ENCODE data around the gene CYTH4.

The CYTH4 gene

DNA sequence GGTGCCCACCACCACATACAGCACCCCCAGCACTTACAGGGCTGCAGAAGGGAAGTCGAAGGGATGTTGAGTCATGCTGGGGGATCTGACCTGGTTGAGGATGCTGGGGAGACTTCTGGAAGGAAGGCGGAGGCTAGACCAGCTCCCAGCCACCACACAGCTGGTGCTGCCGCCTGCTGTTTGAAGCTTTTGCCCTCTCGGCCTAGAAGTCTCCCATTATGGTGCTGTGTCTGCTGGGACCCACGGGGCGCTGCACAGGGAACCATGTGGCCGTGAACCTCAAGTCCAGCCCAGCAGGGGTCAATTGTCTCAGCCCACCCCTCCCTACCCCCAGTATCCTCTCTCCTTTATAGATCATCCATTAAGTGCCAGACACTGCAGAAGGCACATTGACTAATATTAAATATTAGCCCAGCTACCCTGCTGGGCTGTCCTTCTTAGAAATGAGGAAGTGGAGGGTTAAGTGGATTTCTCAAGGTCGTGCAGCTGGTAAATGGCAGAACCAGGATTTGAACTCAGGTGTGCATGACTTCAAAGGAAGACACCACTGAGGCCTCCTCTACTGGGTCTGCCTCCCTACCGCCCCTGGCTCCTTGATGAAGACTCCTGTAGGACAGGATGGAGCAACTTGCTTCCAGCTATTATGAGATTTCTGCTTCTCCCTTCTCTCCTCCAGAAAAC, 49.7 kb downstream of the CYTH4 start:
- DNase-seq: no peak

DNA sequence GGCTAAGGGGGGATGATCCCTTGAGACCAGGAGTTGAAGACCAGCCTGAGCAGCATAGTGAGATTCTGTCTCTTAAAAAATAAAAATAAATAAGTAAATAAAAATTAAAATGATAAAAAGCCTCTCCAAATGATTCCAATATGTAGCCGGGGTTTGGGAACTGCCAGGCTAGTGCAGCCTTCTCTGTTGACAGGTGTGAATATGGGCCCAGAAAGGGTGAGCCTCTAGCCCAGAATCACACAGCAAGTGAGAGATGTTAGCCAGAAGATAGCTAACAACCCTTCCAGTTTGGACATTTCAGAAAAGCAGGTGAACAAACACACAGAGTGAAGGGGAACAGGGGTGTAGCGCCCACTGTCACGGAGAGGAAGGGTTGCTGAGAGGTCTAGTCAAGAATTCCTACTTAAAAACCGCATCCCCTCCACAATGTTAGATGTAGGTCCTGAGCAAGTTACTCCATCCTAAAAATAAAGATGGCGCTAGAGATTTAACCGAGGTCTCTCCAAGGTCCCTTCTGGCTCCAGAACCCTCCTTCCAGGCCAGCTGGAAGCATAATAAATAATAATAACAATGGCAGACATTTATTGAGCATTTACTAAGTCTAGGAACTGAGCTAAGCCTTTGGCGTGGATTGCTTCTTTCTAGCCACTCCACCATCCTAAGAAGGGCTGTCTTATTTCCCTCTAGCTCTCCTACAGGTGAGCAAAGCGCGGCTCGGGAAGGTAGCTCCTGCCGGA, 51.6 kb downstream of the CYTH4 start:
- DNase-seq: no peak

DNA sequence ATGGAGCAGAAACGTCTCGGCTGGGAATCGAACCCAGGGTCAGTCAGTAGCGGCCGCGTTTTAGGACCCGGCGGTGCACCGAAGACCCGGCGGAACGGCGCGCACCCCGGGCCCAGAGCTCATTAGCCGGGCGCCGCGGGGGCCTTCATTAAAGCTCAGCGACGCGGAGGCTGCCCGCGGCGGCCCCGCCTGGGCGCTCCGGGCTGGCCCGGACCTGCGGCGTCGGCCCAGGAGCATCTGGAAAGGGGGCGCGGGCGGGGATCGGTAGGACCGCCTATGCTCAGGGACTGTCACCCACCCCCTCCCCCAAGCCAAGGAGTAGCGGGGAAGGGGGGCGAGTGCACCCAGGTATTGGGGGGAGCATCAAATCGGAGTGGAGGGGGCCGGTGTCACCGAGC, 52.2 kb downstream of the CYTH4 start:
- no peak for DNase-seq

DNA sequence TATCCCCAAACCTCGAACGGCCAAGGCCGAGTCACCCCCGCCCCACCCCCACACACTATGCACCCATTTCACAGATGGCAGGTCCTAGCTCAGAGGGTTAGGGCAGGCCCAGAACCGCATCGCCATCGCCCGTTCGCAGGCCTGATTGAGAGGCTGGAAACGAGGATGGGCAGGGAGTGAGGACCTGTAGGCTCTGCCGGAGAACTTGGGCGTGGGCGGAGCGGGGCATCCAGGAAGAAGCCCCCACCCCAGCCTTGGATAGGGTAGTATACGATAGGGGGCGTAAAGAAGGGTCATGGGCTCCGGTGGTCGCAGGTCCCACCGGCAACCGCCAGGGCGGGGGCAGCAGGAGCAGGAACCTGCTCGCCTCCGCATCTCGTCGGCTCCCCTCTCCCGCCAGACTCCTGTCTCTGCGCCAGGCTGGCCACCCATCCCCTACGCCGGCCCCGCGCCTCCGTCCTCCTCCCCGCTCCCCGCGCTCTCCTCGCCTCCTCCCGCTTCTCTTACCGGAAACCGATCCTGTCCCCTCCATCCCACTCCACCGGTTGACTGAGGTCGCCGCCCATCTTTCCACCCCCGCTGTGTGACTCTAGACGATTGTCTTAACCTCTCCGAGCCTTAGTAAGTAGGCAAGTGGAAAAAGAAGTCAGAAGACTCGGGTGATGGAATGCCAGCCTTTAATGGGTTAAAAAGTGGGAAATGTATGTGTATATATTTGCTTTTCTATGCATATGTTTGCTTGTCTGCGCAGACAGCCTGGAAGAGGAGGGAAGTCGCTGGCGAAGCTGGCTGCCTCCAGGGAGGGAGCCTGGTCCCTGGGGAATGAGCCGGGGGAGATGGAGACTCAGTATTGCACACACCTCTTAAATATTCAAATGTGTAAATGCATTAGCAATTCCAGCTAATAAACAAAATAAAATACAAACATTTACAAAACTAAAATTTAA, 52.8 kb downstream of the CYTH4 start:
- DNase-seq: no peak

DNA sequence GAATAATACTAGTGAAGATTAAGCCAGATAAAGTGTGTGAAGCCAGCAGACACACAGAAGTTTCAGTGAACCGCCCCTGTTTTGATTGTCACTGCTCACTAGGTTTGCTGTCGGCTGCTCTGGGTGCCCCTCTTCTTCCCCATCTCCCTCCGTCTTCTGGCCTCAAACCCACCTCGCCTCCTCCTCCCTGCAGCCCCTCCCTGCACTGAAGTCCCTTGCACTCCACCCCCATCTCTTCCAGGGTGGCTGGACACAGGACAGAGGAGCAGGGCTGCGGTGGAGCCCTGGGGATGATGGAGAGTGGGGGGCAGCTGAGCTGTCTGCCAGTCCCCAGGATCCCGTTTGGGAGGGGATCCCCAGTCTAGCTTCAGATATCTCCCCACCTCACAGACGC, 53.5 kb downstream of the CYTH4 start:
- DNase-seq: no peak

DNA sequence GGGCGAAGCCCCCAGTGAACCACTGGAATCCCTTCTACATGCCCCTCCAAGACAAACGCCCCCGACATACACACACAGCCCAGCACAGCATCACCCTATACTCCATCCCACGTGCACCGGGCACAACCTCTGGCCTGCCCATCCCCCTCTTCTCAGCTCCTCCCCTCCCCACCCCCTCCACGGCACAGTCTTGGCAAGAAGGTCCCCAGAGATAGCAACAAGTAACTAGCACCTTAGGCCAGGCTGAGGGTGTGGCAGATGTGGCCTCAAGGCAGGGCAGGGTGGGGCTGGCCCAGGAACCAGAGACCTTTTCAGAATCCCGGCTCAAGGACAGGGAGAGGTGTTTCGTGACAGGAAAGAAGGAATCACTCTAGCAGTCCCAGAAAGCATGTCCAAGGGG, 54.3 kb downstream of the CYTH4 start:
- no peak for DNase-seq

DNA sequence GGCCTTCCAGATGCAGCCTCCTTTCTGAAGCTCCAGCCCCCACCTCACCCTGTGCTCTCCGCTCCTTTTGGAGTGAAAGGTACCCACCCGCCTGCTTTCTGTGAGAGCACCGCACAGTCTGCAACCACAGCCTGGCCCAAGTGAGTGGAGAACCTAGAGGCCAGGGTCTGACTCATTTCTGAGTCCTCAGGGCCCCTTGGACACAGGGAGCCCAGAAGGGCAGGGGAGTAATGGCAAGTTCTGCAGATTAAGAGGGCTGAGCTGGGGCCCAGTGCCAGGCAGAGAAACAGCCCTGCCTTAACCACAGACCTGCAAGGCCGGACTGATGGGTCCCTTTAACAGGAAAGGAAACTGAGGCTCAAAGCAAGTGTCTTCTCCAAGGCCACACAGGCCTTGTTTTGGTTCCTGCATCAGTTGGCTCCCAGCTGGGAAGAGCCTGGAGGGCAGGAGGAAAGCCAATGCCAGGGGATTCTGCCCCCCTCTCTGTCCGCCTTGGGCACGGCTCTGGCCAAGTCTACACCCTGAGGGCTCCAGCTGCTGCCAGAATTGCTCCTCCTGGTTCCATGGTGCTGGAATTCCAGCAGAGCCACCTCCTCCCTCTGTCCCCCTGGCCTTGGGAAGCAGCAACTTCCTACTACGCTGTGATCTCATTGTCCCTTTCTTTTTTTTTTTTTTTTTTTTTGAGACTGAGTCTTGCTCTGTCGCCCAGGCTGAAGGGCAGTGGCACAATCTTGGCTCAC, 55.1 kb downstream of the CYTH4 start:
- DNase-seq: no peak

DNA sequence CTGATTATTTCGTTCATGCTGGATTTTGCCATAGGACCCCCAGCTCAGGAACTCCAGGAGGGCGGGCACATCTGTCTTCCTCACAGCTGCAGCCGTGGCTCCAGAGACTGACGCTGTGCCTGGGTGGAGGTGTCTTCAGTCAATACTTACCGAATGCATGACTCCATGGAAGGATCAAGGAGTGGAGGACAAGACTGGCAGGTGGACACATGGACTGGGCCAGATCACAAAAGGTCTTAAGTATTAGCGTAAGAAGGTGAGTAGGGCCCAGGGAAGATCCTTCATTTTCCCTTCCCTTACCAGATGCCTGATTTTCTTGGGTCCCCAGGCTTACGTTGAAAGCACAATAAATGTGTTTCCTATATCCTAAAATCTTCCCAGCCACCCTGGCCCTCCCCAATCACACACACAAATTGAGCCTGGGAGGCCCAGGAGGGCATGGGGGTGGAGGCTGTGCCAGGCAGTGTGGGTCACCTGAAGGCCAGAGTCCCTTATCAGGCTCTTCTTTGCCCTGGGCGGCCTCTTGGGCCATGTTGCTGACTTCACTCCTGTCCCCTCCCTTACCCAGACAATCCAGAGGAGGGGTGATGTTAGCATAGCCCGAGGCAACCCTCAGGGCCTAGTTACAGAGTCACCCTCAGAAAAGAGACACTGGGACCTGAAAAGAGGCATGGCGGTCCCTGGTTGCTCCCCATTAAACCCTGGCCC, 56.4 kb downstream of the CYTH4 start:
- DNase-seq: no peak

DNA sequence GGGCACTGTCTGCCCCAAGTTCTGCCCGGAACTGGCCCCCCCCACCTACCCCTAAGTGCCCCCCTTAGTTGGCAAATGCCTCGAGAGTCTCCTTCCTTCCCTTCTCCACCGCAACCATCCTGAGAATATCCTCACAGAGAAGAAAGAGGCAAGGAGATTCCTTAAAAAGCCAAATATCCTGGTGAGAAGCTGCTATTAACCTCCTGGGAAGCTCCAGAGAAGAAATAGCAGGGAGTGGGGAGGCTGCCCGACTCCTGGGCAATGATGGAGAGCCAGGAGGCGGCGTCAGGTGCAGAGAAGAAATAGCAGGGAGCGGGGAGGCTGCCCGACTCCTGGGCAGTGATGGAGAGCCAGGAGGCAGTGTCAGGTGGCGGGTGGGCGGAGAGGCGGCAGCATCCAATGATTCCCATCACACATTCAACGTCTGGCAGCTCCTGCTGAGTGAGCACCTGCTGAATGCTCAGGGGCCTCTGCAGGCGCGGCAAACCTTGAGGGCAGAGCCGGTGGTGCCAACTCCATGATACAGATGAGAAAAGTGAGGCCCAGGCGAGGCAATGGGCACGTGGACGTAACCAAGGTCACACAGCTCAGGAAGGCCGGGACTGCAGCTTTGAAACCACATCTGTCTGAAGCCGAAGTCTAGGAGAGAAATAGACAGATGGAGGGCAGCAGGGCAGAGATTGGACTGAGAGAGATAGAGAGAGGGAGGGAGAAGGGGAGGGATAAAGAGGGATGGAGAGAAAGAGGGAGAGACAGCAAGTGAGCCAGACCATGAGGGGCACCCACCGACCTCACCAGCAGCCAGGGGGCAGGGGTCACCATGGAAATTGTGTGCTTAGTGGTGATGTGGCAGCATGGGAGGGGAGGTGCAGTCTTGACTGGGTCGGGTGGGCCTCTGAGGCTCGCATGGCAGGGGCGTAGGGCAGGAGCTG, 58.3 kb downstream of the CYTH4 start:
- DNase-seq: no peak

DNA sequence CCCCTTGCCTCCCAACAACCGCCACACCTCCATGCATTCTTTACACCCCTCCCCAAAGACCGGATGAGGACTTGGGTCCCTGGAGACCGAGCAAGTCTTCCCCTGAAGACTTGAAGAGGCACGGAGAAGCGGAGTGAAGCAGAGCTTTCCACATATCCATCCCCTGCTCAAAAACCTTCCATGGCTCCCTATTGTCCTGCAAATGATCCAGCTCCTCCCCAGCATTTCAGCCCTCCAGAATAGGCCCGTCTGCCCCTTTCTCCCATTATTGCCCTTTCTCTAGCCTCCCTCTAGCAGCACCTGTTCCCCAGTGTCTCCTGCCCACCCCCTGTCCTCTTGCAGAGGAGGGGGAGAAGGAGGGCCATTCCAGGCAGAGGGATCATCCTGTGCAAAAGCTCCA, 59.8 kb downstream of the CYTH4 start:
- no peak for DNase-seq

DNA sequence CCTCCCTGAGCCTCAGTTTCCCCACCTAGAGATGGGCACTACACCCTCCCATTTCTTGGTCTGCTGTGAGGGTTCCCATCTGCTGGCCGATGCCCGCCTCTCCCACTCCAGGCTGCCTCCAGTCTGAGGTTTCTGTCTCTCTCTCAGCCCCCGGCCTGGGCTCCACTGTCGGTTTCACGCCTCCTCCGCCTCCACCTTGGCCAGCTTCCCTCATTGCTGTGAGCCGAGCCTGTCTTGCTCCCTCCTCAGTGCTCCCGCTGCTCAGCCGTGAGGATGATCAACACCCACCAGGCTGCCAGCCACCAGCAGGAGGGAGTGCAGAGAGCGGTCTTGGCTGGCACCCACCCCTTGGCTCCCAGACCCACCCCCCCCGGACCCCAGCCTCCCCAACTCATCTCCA, 61.0 kb downstream of the CYTH4 start:
- no peak for DNase-seq

DNA sequence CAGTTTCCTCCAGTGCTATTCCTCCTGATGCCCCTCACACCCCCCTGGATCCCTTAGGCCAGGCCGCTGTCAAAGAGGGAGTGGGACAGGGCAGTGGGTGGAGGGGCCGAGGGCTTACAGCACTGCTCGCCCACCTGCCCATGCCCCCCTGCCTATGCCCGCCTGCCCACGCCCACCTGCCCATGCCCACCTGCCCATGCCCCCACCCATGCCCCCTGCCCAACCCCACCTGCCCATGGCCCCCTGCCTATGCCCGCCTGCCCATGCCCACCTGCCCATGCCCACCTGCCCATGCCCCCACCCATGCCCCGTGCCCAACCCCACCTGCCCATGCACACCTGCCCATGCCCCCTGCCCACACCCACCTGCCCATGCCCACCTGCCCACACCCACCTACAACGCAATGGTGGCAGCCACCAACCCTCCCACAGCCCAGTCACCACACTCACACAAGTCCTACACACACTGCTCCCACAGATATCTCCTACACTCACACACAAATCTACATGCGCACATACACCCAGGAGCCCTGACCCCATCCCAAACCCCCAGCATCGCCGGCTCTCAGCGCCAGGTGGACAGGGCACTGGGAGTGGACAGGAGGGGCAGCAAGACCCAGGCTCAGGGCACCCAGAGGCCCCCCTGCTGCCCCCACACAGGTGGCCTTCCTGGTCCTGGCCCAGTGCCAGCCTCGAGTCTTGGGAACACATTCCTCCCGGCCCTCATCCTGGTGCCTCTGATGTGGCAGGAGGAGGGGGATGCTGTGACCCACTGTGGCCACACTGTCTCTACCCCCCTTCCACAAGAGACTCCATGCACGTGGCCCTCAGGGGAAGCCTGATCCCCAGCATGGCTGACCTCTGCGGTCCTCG, 61.8 kb downstream of the CYTH4 start:
- no peak for DNase-seq

DNA sequence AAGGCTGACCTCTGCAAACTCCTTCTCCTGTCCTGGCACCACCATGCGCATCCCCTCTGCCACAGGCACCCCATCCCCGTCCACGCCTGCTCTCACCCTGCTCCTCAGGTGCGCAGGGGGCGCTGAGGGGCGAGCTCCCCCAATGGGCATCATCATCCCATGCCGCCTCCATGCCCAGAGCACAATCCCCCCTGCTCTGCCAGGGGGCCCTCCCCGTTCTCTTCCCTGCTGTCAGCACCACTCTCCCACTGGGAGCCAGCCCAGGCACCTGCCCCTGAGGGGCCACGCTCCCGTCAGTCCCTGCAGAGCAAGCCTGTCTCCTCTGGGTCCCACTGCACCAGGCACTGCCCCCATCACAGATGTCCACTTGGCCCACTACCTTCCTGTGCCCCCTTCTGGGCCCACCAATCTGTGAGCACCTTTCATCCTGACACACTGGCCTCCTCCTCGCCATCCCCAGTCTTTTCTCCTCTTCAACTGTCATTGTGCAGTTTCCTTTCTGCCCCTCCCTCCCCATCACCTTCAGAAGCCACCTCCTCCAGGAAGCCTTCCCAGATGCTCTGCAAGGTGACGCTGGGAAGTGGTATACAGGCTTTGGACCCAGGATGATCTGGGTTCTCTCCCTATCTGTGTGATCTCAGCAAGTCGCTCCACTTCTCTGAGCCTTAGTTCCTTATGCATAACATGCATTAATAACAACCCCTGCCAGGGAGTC, 62.6 kb downstream of the CYTH4 start:
- DNase-seq: no peak

DNA sequence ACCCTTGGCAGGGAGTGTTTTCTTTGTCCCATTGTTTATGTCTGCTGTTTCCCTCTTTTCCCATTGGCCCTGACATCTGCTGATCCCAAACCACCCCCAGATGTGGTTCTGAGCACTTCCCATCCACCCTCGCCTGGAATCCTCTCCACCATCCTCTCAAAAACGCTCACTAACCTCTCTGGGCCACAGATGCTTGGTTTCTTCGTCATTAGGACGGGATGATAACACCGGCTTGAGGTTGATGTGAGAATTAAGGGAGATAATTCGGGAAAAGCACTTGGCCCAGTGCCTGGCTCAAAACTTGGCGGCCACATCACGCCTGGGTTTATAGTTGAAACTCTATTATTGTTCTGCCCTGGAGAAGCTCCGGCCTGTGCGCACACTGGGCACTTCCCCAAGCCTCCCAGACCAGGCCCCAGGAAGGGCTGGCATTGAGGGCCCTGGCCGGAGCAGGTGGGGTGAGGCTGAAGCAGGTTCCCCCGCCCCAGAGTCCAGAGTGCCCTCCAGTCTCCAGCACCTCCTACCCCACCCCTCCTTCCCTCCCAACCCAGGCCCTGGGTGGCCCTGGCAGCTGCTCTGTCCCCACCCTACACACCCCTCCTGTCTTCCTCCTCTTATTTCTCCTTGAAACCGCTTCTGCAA, 63.7 kb downstream of the CYTH4 start:
- DNase-seq: no peak

DNA sequence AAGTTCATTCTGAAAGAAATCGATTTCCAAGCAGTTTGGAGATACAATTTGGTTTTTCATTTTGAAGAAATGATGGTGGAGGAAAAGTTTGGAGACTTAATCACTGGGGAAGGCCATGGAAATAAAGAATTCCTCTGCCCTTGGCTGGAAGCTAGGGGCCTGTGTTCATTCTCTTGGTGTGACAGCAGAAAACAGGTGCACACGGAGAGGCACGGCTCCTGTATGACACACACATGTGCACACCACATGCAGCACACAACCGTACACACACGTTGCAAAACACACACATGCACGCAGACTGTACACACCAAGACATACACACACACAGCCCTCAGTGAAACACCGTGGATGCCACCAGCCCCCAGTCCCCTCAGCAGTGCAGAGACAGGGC, 64.2 kb downstream of the CYTH4 start:
- no peak for DNase-seq

DNA sequence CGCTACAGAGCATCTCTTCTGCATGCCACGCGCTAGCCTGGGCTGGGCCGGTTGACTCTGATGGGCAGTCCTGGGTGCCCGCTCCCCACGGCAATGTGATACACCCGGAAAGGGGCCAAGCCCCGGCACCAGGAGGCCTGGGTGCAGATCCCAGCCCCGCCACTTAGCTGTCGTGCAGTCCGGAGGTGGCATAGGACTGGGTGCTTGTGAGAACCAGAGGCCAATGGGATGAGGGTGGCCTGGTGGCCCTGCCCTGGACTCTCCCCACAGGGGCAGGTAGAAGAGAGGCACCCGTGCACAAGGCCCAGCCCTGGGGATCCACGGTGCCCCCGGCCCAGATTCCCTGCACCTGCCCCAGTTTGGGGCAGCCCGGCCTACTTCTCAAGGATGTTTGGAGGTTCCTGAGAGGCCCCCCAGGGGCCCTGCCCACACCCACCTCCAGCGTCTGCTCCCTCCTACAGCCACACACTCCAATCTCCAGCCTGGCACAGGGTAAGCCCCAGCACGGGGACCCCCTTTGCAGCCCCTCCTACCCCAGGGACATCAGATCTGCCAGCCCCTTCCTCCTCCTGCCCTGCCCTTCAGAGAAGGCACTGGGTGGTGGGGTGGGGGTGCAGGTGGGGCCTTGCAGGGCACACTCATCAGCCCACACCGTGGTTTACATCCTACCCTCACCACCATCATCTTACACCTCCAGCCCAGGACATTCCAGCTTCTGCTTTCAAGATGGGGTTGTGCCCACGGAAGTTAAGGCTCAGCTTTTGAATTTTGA, 66.9 kb downstream of the CYTH4 start:
- no peak for DNase-seq

DNA sequence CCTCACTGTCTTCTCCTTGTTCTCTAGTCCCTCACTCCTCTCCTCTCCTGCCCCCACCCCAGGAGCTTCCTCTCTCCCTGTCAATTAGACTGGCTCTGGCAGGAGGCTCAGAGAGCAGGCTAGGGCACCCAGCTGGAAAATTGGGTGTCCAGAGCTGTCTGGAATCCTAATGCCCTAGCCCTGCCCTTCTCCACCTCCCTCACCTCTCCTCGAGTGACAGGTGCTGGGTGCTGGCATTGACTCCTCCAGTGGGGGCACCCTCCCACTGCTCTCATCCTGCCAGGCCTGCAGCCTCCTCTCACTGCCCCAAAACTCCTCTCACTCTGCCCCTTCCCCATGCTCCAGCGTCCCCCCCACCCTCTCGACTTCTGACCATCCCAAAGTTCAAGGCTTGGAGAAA, 68.9 kb downstream of the CYTH4 start:
- DNase-seq: no peak

DNA sequence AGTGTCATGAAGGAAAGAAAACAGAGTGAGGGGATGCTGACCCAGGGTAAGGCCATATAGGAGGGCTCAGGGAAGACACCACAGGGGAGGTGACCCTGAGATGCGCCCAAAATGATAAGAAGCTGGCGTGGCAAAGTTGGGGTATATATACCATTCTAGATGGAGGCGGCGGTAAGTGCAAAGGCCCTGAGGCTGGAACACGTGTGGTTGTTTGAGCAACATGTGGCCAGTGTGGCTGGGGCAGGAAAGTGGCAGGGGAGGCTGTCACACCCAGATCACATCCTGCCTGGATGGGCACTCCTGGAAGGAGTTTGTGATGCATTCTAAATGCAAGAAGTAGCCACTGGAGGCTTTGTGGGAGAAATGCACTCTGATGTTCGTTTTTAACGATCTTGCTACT, 70.2 kb downstream of the CYTH4 start:
- DNase-seq: no peak
